ENCODE results near the gene HM13.

- TF ChIP-seq POLR2A (IDR thresholded peaks at IDR 0.05) (no peak), CTCF (IDR thresholded peaks at IDR 0.05) (no peak)
These were observed 57.9 kb downstream of the HM13 start for GRCh38 chr20:31572042-31572700.

All from prostate gland (tissue), 2 donors.